GM19035 (cell line): ENCODE results near the gene TMEM178B.
"Not testable (repeated sequence)": the region's sequence is repeated elsewhere in the genome, so short reads cannot be mapped to it uniquely, and the experiment has no call there.

Experiments
- ATAC-seq: cut with Tn5 transposase; IDR thresholded peaks from one replicate; pipeline ENCODE4 v1.9.1; 2021; ENCODE audit not compliant: unreplicated experiment

The TMEM178B gene

DNA sequence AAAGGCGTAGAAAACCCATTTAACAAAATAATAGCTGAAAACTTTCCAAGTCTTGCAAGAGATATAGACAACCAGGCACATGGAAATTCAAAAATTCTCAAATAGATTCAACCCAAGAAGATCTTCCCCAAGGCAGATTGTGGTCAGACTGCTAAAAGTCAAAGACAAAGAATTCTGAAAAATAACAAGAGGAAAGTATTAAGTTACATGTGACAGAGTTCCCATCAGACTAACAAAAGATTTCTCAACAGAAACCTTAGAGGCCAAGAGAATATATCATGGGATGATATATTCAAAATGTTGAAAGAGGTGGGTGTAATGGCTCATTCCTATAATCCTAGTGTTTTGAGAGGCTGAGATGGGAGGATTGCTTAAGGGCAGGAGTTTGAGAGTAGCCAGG lies 59.8 kb downstream of the TMEM178B start:
- ATAC-seq = no peak

GRCh38 chr7:141142058-141142457 lies 68.2 kb downstream of the TMEM178B start:
- ATAC-seq = no peak

- ATAC-seq = no peak
These were observed 71.2 kb downstream of the TMEM178B start for GRCh38 chr7:141144921-141145629.

DNA sequence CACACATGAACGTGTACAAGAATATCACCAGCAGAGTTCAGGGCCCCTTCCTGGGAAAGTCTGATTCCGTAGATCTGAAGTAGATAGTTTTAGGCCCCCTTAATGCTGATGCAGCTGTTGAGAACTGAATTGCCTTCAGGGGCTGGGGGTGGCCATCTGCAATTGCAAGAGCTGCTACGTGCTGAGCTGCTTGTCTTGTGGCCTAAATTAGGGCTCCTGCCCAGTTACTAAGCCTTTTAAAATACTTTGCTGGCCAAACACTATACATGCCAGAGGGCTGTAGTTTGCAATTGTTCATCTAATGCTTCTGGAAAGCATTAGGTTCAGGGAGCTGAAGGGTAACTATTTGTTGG lies 71.7 kb downstream of the TMEM178B start:
- no peak for ATAC-seq

- no peak for ATAC-seq
These were observed 73.6 kb downstream of the TMEM178B start for GRCh38 chr7:141147482-141147881.

DNA sequence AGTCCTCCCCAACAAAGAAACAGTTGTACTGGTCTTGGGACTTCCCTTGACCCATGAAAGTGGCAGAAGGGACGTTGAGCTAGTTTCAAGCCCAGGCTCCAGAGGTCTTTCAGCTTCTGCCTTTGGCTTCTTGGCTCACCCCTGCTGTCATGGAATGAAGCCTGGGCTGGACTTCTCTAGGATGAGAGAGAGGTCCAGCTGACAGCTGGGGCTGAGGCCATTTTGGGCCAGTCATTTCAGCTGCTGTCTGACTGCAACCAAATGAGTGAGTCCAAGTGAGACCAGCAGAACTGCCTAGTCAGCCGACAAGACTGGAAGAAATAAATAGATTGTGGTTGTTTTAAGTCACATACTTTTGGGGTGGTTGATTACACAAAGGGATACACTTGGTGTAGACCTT lies 76.6 kb downstream of the TMEM178B start:
- no peak for ATAC-seq

DNA sequence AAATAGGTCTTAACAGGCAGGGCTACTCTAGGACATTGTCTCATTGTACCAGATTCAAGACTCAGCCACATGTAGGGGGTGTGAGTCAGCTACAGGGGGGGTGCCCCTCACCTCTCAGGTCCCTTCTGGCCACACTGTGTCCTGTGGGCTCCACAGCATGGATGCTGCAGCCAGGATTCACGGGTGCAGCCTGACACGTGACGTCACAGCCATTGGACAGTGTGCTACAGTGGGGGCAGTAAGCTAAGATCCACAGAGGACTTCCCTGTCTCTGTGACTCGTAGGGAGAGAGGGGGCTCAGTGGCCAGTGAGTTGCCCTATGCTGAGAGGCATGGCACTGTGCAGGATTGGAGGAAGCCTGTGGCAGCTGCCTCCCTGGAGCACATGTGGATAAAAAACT lies 77.9 kb downstream of the TMEM178B start:
- ATAC-seq = no peak

- no peak for ATAC-seq
These were observed 79.4 kb downstream of the TMEM178B start for GRCh38 chr7:141153231-141153630.

- no peak for ATAC-seq
These were observed 80.4 kb downstream of the TMEM178B start for GRCh38 chr7:141154131-141154732.

DNA sequence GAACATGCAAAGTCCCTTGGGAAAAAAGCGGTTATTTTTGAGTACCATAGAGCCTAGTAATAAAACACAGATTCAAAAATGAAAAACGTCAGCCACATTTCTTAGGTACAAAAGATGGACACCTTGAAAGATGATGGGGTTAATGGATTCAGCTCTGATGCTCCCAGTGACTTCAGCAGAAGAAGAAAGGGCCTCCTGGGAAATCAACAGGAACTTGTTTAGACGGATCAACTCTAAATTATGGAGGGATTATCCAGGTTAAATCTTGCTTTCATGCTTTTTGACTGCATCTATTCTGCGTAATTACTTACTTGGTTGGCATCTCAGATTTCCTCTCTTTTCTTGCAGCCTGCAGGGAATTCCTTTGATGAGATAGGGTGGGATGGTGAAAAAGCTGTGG lies 82.5 kb downstream of the TMEM178B start:
- ATAC-seq = no peak

DNA sequence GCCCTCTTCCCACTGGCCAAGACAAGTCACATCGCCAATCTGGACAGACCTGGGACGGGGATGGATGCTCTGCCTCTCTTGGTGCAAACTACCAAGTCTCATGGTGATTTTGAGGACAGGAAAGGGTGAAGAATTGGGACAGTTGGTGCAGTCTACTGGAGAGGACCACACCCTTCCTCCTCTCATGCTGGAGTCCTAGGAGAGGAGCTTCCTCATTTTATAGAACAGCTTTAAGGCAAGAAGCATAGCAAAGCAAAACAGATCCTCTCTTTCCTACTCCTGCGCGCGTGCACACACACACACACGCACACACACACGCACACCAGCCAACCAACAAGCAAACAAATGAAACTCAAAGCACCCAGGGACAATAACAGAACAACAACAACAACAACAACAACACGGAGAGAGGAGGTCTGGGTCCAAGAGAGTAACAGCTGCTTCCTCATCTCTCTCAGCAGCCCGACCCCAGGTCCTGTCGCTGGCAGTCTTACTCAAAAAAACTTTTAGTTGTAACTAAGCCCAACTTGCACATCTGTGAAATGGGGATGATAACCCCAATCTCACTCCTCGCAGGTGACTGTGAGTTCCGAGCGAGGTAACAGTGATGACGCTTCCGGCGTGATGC lies 83.4 kb downstream of the TMEM178B start:
- no peak for ATAC-seq

- ATAC-seq = no peak
These were observed 84.7 kb downstream of the TMEM178B start for GRCh38 chr7:141158561-141158960.

DNA sequence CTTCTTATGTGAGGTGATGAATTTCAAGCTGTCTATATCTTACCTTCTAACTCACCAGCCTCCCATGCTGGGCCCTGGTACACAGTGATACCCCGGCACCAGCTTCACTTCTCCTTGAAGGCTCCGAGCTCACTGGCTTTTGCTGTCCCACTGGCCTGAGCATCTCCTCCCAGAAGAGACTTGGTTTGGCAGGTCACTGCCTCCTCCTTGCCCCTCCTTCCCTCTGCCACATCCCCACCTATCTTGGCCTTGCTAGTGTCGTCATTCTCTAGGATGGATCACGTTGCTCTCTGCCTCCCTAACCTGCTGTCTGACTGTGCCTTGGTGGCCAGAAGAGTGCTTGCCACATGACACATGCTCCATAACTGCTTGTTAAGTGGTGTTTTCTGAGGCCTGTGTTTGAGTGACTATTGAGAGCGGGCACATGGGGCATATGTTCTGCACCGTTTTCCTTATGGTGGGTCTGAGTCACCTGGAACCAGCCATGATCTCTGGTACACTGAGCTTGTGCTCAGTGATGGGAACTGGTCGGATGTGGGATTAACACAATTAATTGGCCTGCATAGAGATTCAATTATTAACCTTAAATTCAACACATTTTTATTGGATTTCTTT lies 86.5 kb downstream of the TMEM178B start:
- ATAC-seq = no peak

DNA sequence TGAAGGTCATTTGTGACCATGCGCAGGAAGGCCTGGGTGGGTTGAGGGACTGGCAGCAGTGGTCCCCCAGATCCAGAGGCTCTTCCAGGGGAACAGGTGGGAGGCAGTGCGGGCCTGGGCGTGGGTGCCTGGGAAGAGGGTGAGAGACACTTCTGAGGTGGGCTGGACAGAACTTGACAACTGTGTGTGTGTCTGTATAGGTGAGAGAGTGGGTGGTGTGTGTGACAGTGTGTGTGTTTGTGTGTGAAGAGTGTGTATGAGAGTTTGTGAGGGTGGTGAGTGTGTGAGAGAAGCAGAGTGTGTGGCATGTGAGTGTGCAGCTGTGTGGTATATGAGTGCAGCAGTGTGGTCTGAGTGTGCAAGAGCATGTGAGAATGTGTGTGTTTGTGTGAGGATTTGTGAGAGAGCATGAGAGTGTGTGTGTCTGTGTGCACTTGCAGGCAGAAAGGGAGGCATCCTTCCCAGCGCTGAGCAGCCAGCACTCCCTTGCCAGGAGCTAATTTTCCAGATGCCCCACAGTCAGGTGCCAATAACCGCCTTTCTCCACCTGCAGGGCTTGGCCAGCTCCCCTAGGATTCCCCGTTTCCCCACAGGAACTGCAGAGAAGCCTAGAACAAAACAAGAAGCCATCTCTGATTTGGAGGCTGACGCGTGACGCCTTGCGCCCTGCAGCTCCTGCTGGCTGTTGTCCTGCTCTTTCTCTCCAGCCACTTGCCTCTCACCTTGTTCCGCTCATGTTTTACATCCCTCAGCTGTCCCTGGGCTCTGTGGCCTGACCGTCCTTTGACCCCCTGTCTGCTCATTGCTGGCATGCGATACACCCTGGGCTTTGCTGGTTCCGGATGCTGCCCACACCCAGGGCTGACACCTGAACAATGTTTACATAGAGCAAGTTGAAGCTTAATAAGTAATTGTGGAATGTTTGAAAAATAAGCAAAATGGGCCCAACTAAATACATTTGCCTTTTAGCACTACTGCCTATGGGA lies 88.0 kb downstream of the TMEM178B start:
- no peak for ATAC-seq

GRCh38 chr7:141165521-141165920 lies 91.7 kb downstream of the TMEM178B start:
- ATAC-seq = no peak

- ATAC-seq = no peak
These were observed 93.1 kb downstream of the TMEM178B start for GRCh38 chr7:141166926-141167325.

DNA sequence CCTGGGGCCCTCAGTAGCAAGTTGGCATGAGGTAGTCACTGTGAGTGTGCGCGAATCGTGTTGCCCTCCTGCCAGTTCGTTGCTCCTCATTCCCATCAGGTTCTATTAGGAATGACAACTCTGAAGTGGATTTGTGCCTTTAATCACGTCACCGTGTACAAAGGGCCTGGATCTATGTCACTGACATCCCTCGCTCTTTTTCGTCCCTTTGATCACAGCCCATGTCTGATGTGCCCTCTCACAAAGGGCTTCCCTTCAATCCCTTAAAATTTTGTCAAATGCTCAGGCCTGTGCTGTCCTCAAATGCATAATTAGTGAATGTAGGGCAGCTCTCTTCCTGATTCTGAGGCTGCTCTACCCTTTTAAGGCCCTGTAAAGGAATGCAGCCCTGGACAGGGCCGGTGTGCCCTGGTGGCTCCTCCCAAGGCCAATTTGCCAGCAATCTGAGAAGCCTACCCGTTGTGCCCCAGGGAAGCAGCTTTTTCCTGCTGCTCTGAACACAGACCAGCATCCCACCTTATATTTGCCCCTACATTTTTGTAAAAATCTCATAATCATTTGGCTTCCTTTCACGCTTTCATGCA lies 93.6 kb downstream of the TMEM178B start:
- no peak for ATAC-seq

GRCh38 chr7:141169157-141169556 lies 95.3 kb downstream of the TMEM178B start:
- ATAC-seq = not testable (repeated sequence)

GRCh38 chr7:141175728-141176127 lies 101.9 kb downstream of the TMEM178B start:
- ATAC-seq = not testable (repeated sequence)

GRCh38 chr7:141177120-141177519 lies 103.3 kb downstream of the TMEM178B start:
- not testable (repeated sequence) for ATAC-seq
